Tibial nerve (tissue), 3 donors: ENCODE results near the gene FAM227B.

Experiments used
- POLR2A ChIP-seq, 2 donors: fragments of 450-650 bp; IDR thresholded peaks; one replicate each; pipeline ENCODE4 v1.6.1; 2017; ENCODE audit warnings: antibody characterized with exemption in 2 of 2, mild to moderate bottlenecking in 2 of 2, moderate library complexity in 2 of 2
- TF ChIP-seq, protein P1 (sequence below), 5 experiments: fragments of 200-600 bp in 3 of 5; fragments of 450-650 bp in 2 of 5; sonication (generic) in 3 of 5; IDR thresholded peaks; one replicate each; pipeline ENCODE4 v1.5.1; 2016 to 2019; ENCODE audit warnings: antibody characterized with exemption in 5 of 5, mild to moderate bottlenecking in 3 of 5, moderate library complexity in 2 of 5

- TF ChIP-seq POLR2A (IDR thresholded peaks at IDR 0.05), result no peak
- TF ChIP-seq, protein P1, sequence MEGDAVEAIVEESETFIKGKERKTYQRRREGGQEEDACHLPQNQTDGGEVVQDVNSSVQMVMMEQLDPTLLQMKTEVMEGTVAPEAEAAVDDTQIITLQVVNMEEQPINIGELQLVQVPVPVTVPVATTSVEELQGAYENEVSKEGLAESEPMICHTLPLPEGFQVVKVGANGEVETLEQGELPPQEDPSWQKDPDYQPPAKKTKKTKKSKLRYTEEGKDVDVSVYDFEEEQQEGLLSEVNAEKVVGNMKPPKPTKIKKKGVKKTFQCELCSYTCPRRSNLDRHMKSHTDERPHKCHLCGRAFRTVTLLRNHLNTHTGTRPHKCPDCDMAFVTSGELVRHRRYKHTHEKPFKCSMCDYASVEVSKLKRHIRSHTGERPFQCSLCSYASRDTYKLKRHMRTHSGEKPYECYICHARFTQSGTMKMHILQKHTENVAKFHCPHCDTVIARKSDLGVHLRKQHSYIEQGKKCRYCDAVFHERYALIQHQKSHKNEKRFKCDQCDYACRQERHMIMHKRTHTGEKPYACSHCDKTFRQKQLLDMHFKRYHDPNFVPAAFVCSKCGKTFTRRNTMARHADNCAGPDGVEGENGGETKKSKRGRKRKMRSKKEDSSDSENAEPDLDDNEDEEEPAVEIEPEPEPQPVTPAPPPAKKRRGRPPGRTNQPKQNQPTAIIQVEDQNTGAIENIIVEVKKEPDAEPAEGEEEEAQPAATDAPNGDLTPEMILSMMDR (IDR thresholded peaks at IDR 0.05), result no peak
These were observed 4.9 kb upstream of the FAM227B start for GRCh38 chr15:49625460-49626036.
